ENCODE measurements around the gene NARF. TPM values are rescaled to one million over a fixed set of nuclear protein-coding genes. Genes with fewer than 3 reads are reported as not detected.
"Not testable (repeated sequence)": the region's sequence is repeated elsewhere in the genome, so short reads cannot be mapped to it uniquely, and the experiment has no call there.

The NARF gene
- total RNA-seq, 1 experiment from 2014 or later = 16.5 TPM

DNA sequence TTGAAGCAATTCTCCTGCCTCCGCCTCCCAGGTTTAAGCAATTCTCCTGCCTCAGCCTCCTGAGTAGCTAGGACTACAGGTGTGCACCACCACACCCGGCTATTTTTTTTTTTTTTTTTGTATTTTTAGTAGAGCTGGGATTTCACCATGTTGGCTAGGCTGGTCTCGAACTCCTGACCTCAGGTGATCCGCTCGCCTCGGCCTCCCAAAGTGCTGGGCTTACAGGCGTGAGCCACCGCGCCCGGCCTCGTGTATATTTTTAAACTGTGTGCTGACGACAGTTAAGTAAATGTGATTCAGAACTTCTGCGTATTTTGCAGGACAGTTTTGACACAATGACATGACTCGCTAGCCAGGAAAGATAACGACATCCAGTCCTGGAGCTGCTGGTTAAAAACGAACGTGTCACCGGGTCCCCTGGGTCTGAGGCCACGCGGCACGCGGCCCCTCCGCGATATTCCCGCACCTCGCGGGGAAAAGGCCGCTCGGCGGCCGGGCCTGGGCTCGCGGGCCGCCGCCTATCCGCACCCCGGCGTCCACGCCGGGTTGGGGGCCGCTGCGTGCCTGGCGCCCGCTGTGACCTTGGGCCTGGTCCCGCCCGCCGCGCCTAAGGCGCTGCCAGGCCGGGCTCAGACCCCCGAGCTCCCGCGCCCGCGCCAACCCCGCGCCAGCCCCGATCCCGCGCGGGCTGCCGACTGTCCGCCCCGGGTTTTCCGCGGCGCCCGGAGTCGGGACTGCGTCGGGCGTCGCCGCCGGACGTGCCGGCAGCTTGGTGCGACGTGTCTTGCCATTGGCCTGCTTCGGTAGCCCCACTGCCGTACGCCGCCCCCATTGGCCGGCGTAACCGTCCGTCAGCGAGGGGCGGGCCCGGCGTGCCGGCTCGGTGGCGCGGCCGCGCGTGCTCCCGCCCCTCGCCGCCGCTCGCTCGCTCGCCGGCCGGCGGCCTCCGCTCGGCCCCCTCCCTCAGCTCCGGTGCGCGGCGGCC, 60.6 kb downstream of the NARF start, which contains the start of gene FOXK2:
Gene FOXK2 (plus strand): TSS at position 907 of the 985 bp plus-strand sequence. CDS start 157 bp downstream, outside the sequence.
- DNase-seq (ENCODE audit: low spot score) = peak; percentile 92

GRCh38 chr17:82519971-82520903, 61.7 kb downstream of the NARF start:
- in situ Hi-C loops (cut with HindIII; ENCODE audit: low sequenced_read_pairs) = no loop called here
- peak; percentile 42 for DNase-seq (ENCODE audit: low spot score)

More for the DNA sequence above, 60.6 kb downstream of the NARF start, which contains the start of gene FOXK2:
- in situ Hi-C loops (cut with HindIII; ENCODE audit: low sequenced_read_pairs) = no loop called here

DNA sequence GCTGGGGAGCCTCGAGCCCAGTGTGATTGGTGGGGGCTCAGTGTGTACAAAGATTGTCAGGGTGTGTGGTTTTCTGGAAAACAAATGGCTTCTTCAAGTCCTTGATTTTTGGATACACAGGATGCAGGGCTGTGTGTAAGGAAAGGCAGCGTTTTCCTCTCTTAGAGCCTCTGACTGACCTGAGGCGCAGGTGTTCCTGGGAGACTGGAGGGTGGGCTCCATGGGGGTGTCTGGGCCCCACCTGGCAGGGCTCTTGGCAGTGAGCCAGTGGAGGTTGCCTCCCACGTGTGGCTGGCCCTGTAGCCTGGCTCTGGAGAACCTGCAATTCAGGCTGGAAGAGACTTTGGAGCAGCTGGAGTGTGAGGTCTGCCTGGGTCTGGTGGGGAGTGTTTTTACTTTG, 66.0 kb downstream of the NARF start:
- no peak for DNase-seq (ENCODE audit: low spot score)
- in situ Hi-C loops (cut with HindIII; ENCODE audit: low sequenced_read_pairs) = no loop called here

DNA sequence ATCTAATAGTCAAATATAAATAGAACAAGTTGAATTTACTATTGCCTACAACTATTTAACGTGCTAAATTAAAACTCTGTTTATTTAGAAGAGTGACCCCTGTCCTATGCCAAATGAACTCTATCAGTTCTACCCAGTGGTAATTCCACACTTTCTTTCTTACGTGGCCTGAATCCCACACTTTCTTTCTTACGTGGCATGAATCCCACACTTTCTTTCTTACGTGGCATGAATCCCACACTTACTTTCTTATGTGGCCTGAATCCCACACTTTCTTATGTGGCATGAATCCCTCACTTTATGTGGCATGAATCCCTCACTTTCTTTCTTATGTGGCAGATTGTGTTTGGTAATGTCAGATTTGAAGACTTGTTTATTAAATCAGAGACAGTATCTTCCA, 67.2 kb downstream of the NARF start:
- no peak for DNase-seq (ENCODE audit: low spot score)
- in situ Hi-C loops (cut with HindIII; ENCODE audit: low sequenced_read_pairs) = no loop called here

DNA sequence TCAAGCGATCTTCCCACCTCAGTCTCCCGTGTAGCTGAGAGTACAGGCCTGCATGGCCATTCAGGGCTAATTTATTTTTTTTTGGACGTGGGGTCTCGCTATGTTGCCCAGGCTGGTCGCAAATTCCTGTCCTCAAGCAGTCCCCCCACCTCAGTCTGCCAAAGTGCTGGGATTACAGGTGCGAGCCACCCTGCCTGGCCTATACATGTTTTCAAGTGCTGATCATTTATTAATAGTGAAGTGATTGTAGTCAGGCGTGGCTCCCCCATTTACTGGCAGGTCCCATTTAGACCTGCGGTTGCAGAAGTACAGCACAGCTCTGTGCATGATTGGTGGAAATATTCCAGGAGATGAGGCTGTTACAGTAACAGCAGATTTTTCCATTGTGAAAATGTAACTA, 69.4 kb downstream of the NARF start:
- DNase-seq (ENCODE audit: low spot score) = peak; percentile 33
- in situ Hi-C loops (cut with HindIII; ENCODE audit: low sequenced_read_pairs) = no loop called here

DNA sequence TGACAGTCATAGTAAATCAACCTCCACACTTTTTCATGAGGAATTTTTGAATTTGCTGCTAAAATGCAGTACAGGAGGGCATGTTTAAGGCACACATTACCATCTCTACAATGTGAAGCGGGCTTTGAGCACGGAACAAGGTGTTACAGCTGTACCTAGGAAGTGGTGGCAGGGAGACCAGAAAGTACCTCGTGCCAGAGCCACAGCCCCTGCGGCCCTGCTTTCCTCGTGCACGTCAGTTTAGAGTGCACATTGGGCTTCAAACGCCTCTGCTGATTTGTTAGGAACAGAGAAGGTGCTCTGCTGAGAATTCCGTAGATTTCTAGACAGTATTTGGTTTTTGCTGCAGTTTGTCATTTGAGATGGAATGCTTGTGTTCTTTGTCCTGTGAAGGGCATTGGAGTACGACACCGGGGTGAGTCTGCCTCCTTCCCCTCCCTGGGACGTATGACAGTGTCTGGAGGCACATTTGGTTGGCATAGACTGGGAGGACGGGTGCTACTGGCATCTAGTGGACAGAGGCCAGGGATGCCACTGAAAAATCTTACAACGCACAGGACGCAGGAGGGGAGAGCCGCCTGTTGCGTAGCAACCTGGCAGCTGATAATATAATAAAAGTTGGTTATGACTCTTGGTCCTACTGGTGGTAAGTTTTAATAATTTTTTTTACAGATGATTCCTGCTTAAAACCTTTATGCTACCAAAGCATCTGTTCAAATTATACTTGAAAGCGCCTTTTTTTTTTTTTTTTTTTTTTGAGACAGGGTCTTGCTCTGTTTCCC, 70.1 kb downstream of the NARF start:
- DNase-seq (ENCODE audit: low spot score) = peak; percentile 93
- in situ Hi-C loops (cut with HindIII; ENCODE audit: low sequenced_read_pairs) = no loop called here

- DNase-seq (ENCODE audit: low spot score) = no peak
- in situ Hi-C loops (cut with HindIII; ENCODE audit: low sequenced_read_pairs) = no loop called here
These were observed 71.4 kb downstream of the NARF start for GRCh38 chr17:82529914-82530300.

- in situ Hi-C loops (cut with HindIII; ENCODE audit: low sequenced_read_pairs) = no loop called here
- no peak for DNase-seq (ENCODE audit: low spot score)
These were observed 72.9 kb downstream of the NARF start for GRCh38 chr17:82531431-82531881.

- in situ Hi-C loops (cut with HindIII; ENCODE audit: low sequenced_read_pairs) = no loop called here
- no peak for DNase-seq (ENCODE audit: low spot score)
These were observed 75.9 kb downstream of the NARF start for GRCh38 chr17:82534401-82534812.

DNA sequence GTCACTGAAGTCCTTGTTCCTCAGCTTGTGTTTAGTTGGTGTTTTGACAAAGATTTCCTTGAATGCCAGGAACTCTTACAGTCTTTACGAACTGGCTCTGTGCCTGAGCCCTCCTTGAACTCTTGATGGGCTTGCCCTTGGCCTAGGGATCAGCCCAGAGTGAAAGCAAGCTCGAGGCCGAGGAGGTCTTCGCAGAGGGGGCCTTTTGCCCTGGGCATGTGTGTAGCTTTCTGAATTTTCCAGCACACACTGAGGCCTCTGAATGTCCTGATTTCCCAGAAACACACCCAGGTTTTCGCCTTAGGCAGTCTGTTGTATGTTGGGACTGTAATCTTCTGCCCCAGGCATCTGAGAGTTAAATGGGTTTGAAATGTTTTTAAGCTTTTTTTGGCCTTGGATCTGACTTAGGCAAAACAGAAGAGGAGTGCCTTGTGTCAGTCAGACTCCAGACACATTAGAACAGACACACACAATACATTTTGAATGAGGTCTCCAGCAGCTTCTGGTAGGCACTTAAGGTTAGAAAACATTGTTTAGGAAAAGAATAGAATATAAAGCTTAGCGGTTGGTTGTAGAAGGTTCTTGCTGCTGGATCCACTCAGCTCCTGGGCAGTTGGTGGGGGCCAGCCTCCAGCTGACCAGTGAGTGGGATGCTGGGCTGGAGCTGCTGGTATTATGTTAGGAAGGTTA, 78.1 kb downstream of the NARF start:
- DNase-seq (ENCODE audit: low spot score) = no peak
- in situ Hi-C loops (cut with HindIII; ENCODE audit: low sequenced_read_pairs) = no loop called here

- DNase-seq (ENCODE audit: low spot score); in situ Hi-C loops (cut with HindIII; ENCODE audit: low sequenced_read_pairs): not testable (repeated sequence)
These were observed 78.7 kb downstream of the NARF start for GRCh38 chr17:82537228-82537627.

DNA sequence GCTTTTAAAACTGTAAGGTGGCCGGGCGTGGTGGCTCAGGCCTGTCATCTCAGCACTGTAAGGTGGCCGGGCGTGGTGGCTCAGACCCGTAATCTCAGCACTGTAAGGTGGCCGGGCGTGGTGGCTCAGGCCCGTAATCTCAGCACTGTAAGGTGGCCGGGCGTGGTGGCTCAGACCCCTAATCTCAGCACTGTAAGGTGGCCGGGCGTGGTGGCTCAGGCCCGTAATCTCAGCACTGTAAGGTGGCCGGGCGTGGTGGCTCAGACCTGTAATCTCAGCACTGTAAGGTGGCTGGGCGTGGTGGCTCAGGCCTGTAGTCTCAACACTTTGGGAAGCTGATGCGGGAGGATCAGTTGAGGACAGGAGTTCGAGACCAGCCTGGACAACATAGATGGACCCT, 80.5 kb downstream of the NARF start:
- in situ Hi-C loops (cut with HindIII; ENCODE audit: low sequenced_read_pairs); DNase-seq (ENCODE audit: low spot score): not testable (repeated sequence)

Other genes starting within 250 kb of the NARF start
- 16.6 and 22.1 TPM in 2 replicates for gene CCDC57, start 245.9 kb upstream of the NARF start, total RNA-seq (2014; rRNA removed; shearing (Covaris generic))
- gene SLC16A3, start 229.7 kb upstream of the NARF start, total RNA-seq (2014; rRNA removed; shearing (Covaris generic)) = 280 and 292 TPM in 2 replicates
- gene CSNK1D, start 185.0 kb upstream of the NARF start, total RNA-seq (2014; rRNA removed; shearing (Covaris generic)) = 83.1 and 87.7 TPM in 2 replicates
- gene CD7, start 141.1 kb upstream of the NARF start, total RNA-seq (2014; rRNA removed; shearing (Covaris generic)) = 3.8 and 26.3 TPM in 2 replicates
- gene SECTM1, start 125.0 kb upstream of the NARF start, total RNA-seq (2014; rRNA removed; shearing (Covaris generic)) = 3.1 and 10.5 TPM in 2 replicates
- 5.5 and 5.7 TPM in 2 replicates for gene TEX19, start 99.5 kb upstream of the NARF start, total RNA-seq (2014; rRNA removed; shearing (Covaris generic))
- 1.5 TPM in 1 of 2 replicates, not detected in the other for gene UTS2R, start 87.0 kb upstream of the NARF start, total RNA-seq (2014; rRNA removed; shearing (Covaris generic))
- gene HEXD, start 40.4 kb upstream of the NARF start, total RNA-seq (2014; rRNA removed; shearing (Covaris generic)) = 27.4 and 45.3 TPM in 2 replicates
- 24.7 and 65.0 TPM in 2 replicates for gene OGFOD3, start 40.2 kb upstream of the NARF start, total RNA-seq (2014; rRNA removed; shearing (Covaris generic))
- gene CYBC1, start 8.0 kb upstream of the NARF start, total RNA-seq (2014; rRNA removed; shearing (Covaris generic)) = 48.7 and 64.5 TPM in 2 replicates
- gene FOXK2, start 61.0 kb downstream of the NARF start, total RNA-seq (2014; rRNA removed; shearing (Covaris generic)) = 52.8 and 57.7 TPM in 2 replicates
- 109 and 117 TPM in 2 replicates for gene WDR45B, start 189.7 kb downstream of the NARF start, total RNA-seq (2014; rRNA removed; shearing (Covaris generic))
- gene RAB40B, start 240.0 kb downstream of the NARF start, total RNA-seq (2014; rRNA removed; shearing (Covaris generic)) = 28.7 and 37.8 TPM in 2 replicates

All from G401 (cell line).